Measurements from ENCODE around the gene TP53I13. TPM values are rescaled to one million over a fixed set of nuclear protein-coding genes. Genes with fewer than 3 reads are reported as not detected.

TP53I13 gene
- total RNA-seq (10 to 100 TPM; 39.5 to 74.9 (median 68.7) TPM), polyA plus RNA-seq (100 to 1,000 TPM; 129 to 209 (median 190) TPM)
- long read RNA-seq, donor 1, transcript TP53I13-201 (7 exons, 1,530 nt), result major isoform, 10 of 16 reads
- long read RNA-seq, donor 1, partial matches to known transcripts, result 5 of 16 reads
- long read RNA-seq, donor 1, other reads (novel, unspliced or antisense), result 0 of 16 reads
- long read RNA-seq, donor 2, transcript TP53I13-201 (7 exons, 1,530 nt), result major isoform, 6 of 8 reads
- long read RNA-seq, donor 2, partial matches to known transcripts, result 0 of 8 reads
- long read RNA-seq, donor 2, other reads (novel, unspliced or antisense), result 0 of 8 reads

GRCh38 chr17:29568331-29569244, at the start of gene TP53I13:
TP53I13 (plus strand) TSS chr17:29568701; CDS start chr17:29568759, 58 bp downstream.
- DNase-seq, result peak; percentile 98
- Histone ChIP-seq H3K4me1 (peaks cover 30 to 83% (median 69%) of the 10 kb centered on the region in 6 donors), H3K36me3 (peaks cover 0 to 19% (median 2%) of the 10 kb centered on the region in 6 donors), H3K9me3 (no peaks in the 10 kb centered on the region), H3K27ac (peak within 1 kb of the TSS; percentile 80 to 93 (median 90)), H3K4me3 (peak within 1 kb of the TSS; percentile 62 to 95 (median 75)), H3K27me3 (replicated peaks in 1 of 7) (peaks cover 0 to 3% (median 0%) of the 10 kb centered on the region in 7 donors)
- intact Hi-C loops (cut with DNase I; ENCODE audit: low total_unique reads), result no loop called here
- 1 to 2% (median 1%) methylated on average over 25 to 85 of the region's 85 CpGs for WGBS, 5 donors
- TF ChIP-seq POLR2AphosphoS5 (IDR thresholded peaks at IDR 0.05), result peak; percentile 89 to 93 (median 91)
- no peak for TF ChIP-seq CTCF (IDR thresholded peaks at IDR 0.05 in 8 of 11, conservative IDR thresholded peaks at IDR 0.05 in 3 of 11)
- peak in 2 of 3 donors; percentile 54 to 89 for TF ChIP-seq POLR2A (IDR thresholded peaks at IDR 0.05)

- H3K27me3 ChIP-seq (replicated peaks in 1 of 7), result no peaks in the 10 kb centered on the region
- TF ChIP-seq POLR2AphosphoS5 (IDR thresholded peaks at IDR 0.05) (no peak), POLR2A (IDR thresholded peaks at IDR 0.05) (no peak), CTCF (IDR thresholded peaks at IDR 0.05 in 8 of 11, conservative IDR thresholded peaks at IDR 0.05 in 3 of 11) (no peak)
- DNase-seq, result no peak
- H3K4me1 ChIP-seq, result no peaks in the 10 kb centered on the region
- peaks cover 0 to 99% (median 69%) of the 10 kb centered on the region in 6 donors for H3K36me3 ChIP-seq
- H3K9me3 ChIP-seq, result no peaks in the 10 kb centered on the region
- no peak overlapping the region for H3K4me3 ChIP-seq
- intact Hi-C loops (cut with DNase I; ENCODE audit: low total_unique reads), result no loop called here
- no peak overlapping the region for H3K27ac ChIP-seq
- 95 to 100% (median 97%) methylated on average over 3 of the region's 3 CpGs for WGBS, 5 donors
Measured at GRCh38 chr17:29524692-29525091, 43.8 kb upstream of the TP53I13 start.

- intact Hi-C loops (cut with DNase I; ENCODE audit: low total_unique reads), result no loop called here
- Histone ChIP-seq H3K4me1 (no peaks in the 10 kb centered on the region), H3K9me3 (no peaks in the 10 kb centered on the region), H3K27ac (no peak overlapping the region), H3K27me3 (replicated peaks in 1 of 7) (no peaks in the 10 kb centered on the region), H3K4me3 (no peak overlapping the region), H3K36me3 (peaks cover 0 to 99% (median 68%) of the 10 kb centered on the region in 6 donors)
- TF ChIP-seq POLR2AphosphoS5 (IDR thresholded peaks at IDR 0.05), result no peak
- no peak for TF ChIP-seq CTCF (IDR thresholded peaks at IDR 0.05 in 8 of 11, conservative IDR thresholded peaks at IDR 0.05 in 3 of 11)
- no peak for TF ChIP-seq POLR2A (IDR thresholded peaks at IDR 0.05)
- DNase-seq, result no peak
- 93 to 97% (median 95%) methylated on average over 3 of the region's 3 CpGs for WGBS, 5 donors
Measured at GRCh38 chr17:29526322-29526721, 42.2 kb upstream of the TP53I13 start.

Data from spleen (tissue), 13 donors.